Measurements from ENCODE around the gene RPS6KA4. TPM values are rescaled to one million over a fixed set of nuclear protein-coding genes. Genes with fewer than 3 reads are reported as not detected.
"Not testable (repeated sequence)": the region's sequence is repeated elsewhere in the genome, so short reads cannot be mapped to it uniquely, and the experiment has no call there.

Gene RPS6KA4
- total RNA-seq, 2 donors from 2014 or later = 13.0 to 22.7 TPM

- H3K27ac ChIP-seq = peak overlapping the region in 1 of 4 donors; percentile 43
- H3K4me1 ChIP-seq = peaks cover 24% of the 10 kb centered on the region
- intact Hi-C loops (cut with DNase I) = no loop called here
- TF ChIP-seq CTCF (IDR thresholded peaks at IDR 0.05) (no peak), POLR2A (IDR thresholded peaks at IDR 0.05) (no peak)
- ATAC-seq (no peak), DNase-seq (peak in 1 of 4 donors; percentile 15)
- 89 to 93% methylated on average over 14 to 24 of the region's 24 CpGs for WGBS, 2 donors
- H3K36me3 ChIP-seq (replicated peaks in 1 of 2; ENCODE audit: insufficient read depth in 1 of 2, low read depth in 2 of 2) = peaks cover 0 to 3% of the 10 kb centered on the region in 2 donors
- H3K4me3 ChIP-seq = no peak overlapping the region
- no peaks in the 10 kb centered on the region for H3K9me3 ChIP-seq
- H3K27me3 ChIP-seq = no peaks in the 10 kb centered on the region
Measured at GRCh38 chr11:64314805-64315561, 44.0 kb upstream of the RPS6KA4 start.

- H3K4me1 ChIP-seq = peaks cover 33% of the 10 kb centered on the region
- H3K4me3 ChIP-seq; DNase-seq; H3K9me3 ChIP-seq; H3K27me3 ChIP-seq; ATAC-seq; intact Hi-C loops (cut with DNase I); H3K36me3 ChIP-seq (replicated peaks in 1 of 2; ENCODE audit: insufficient read depth in 1 of 2, low read depth in 2 of 2): not testable (repeated sequence)
- 79% methylated on average over 17 to 23 of the region's 25 CpGs for WGBS, 2 donors
- peak overlapping the region in 1 of 4 donors; percentile 97 for H3K27ac ChIP-seq
Measured at GRCh38 chr11:64315667-64316526, 43.1 kb upstream of the RPS6KA4 start.

GRCh38 chr11:64316672-64317324, 42.2 kb upstream of the RPS6KA4 start:
- Histone ChIP-seq H3K9me3 (no peaks in the 10 kb centered on the region), H3K27me3 (no peaks in the 10 kb centered on the region), H3K27ac (peak overlapping the region; percentile 92 to 99 (median 98)), H3K36me3 (replicated peaks in 1 of 2; ENCODE audit: insufficient read depth in 1 of 2, low read depth in 2 of 2) (peaks cover 0 to 3% of the 10 kb centered on the region in 2 donors), H3K4me3 (peak overlapping the region; percentile 49 to 93), H3K4me1 (peaks cover 42% of the 10 kb centered on the region)
- WGBS, 2 donors = 3 to 10% methylated on average over 9 to 32 of the region's 32 CpGs
- intact Hi-C loops (cut with DNase I) = no loop called here
- TF ChIP-seq POLR2A (IDR thresholded peaks at IDR 0.05) (no peak), CTCF (IDR thresholded peaks at IDR 0.05) (peak in 1 of 7 experiments; percentile 32)
- ATAC-seq (no peak), DNase-seq (peak; percentile 45 to 67 (median 54))

- 0% methylated on average over 16 to 43 of the region's 43 CpGs for WGBS, 2 donors
- no peaks in the 10 kb centered on the region for H3K27me3 ChIP-seq
- intact Hi-C loops (cut with DNase I) = no loop called here
- no peaks in the 10 kb centered on the region for H3K9me3 ChIP-seq
- TF ChIP-seq POLR2A (IDR thresholded peaks at IDR 0.05) = peak; percentile 72 to 88 (median 86)
- no peak for TF ChIP-seq CTCF (IDR thresholded peaks at IDR 0.05)
- peaks cover 45% of the 10 kb centered on the region for H3K4me1 ChIP-seq
- peak within 1 kb of the TSS; percentile 92 to 99 (median 98) for H3K27ac ChIP-seq
- peak within 1 kb of the TSS; percentile 66 to 93 for H3K4me3 ChIP-seq
- DNase-seq (peak; percentile 96 to 99 (median 98)), ATAC-seq (peak; percentile 86)
- H3K36me3 ChIP-seq (replicated peaks in 1 of 2; ENCODE audit: insufficient read depth in 1 of 2, low read depth in 2 of 2) = peaks cover 0 to 3% of the 10 kb centered on the region in 2 donors
Measured at GRCh38 chr11:64317325-64317960, 41.5 kb upstream of the RPS6KA4 start, which contains the start of gene TRMT112. Gene TRMT112, minus strand, starts transcription at chr11:64317559. Its CDS starts 33 bp downstream, at chr11:64317526.

All from body of pancreas (tissue), 4 donors.